ENCODE data around the gene PLXDC2. TPM values are rescaled to one million over a fixed set of nuclear protein-coding genes. Genes with fewer than 3 reads are reported as not detected.

PLXDC2 gene
- total and polyA plus RNA-seq, 2 experiments from 2014 or later, result 13.5 to 19.4 TPM

DNA sequence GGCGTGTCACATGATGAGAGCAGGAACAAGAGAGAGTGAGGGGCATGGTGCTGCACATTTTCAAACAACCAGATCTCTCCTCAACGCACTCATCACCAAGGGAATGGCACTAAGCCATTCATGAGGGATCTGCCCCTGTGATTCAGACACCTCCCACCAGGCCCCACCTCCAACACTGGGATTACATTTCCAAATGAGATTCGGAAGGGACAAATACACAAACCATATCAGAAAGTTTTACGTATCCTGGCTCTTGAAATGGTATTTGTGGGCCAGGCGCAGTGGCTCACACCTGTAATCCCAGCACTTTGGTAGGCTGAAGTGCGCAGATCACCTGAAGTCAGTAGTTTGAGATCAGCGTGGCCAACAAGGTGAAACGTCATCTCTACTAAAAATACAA lies 189.4 kb downstream of the PLXDC2 start:
- Histone ChIP-seq H3K4me3 (no peak overlapping the region), H4K20me1 (replicated peaks; ENCODE audit: insufficient read depth) (no peaks in the 10 kb centered on the region), H3K27me3 (ENCODE audit: insufficient read depth) (no peaks in the 10 kb centered on the region), H3K36me3 (ENCODE audit: insufficient read depth) (no peaks in the 10 kb centered on the region), H2AFZ (no peak overlapping the region), H3K27ac (ENCODE audit: low read depth) (no peak overlapping the region), H3K9me2 (ENCODE audit: insufficient read depth) (no peaks in the 10 kb centered on the region), H3K79me2 (replicated peaks; ENCODE audit: insufficient read depth) (peaks cover 47% of the 10 kb centered on the region), H3F3A (replicated peaks; ENCODE audit: low read depth) (no peaks in the 10 kb centered on the region), H3K4me1 (ENCODE audit: insufficient read depth) (peaks cover 28% of the 10 kb centered on the region), H3K4me2 (no peak overlapping the region)
- ATAC-seq (no peak), DNase-seq (ENCODE audit: low spot score) (no peak)
- peaks cover 5% of the 10 kb centered on the region for H3K27me3 Mint-ChIP-seq (ENCODE audit: insufficient read depth, low read depth, poor library complexity)
- H3K4me1 Mint-ChIP-seq, result peaks cover 50% of the 10 kb centered on the region
- H3K27ac Mint-ChIP-seq, result no peak overlapping the region
- H3K9me3 Mint-ChIP-seq, result no peaks in the 10 kb centered on the region
- TF ChIP-seq ZNF462 (CRISPR knock-in tag; IDR thresholded peaks at IDR 0.05) (no peak), ZNF114 (CRISPR knock-in tag; IDR thresholded peaks at IDR 0.05) (no peak), CTCF (conservative IDR thresholded peaks at IDR 0.05; ENCODE audit: low read depth in 2 of 2) (no peak), NANOG (IDR thresholded peaks at IDR 0.05; ENCODE audit: borderline replicate concordance) (no peak), CREB1 (CRISPR knock-in tag; IDR thresholded peaks at IDR 0.05; ENCODE audit: low read depth) (no peak), ZNF331 (CRISPR knock-in tag; IDR thresholded peaks at IDR 0.05; ENCODE audit: low read depth) (no peak), EZH2 (IDR thresholded peaks at IDR 0.05; ENCODE audit: low read depth, unreplicated experiment) (no peak), REST (IDR thresholded peaks at IDR 0.05; ENCODE audit: unreplicated experiment) (no peak), STAT1 (IDR thresholded peaks at IDR 0.05; ENCODE audit: unreplicated experiment) (no peak), POLR2AphosphoS5 (IDR thresholded peaks at IDR 0.05; ENCODE audit: low read depth) (no peak), JUNB (IDR thresholded peaks at IDR 0.05; ENCODE audit: unreplicated experiment) (no peak), EZH2phosphoT487 (IDR thresholded peaks at IDR 0.05; ENCODE audit: unreplicated experiment) (no peak)
- TF ChIP-seq, protein P1, sequence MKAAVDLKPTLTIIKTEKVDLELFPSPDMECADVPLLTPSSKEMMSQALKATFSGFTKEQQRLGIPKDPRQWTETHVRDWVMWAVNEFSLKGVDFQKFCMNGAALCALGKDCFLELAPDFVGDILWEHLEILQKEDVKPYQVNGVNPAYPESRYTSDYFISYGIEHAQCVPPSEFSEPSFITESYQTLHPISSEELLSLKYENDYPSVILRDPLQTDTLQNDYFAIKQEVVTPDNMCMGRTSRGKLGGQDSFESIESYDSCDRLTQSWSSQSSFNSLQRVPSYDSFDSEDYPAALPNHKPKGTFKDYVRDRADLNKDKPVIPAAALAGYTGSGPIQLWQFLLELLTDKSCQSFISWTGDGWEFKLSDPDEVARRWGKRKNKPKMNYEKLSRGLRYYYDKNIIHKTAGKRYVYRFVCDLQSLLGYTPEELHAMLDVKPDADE (IDR thresholded peaks at IDR 0.05), result no peak
- no peak overlapping the region for H3K4me3 Mint-ChIP-seq
- peaks cover 30% of the 10 kb centered on the region for H3K36me3 Mint-ChIP-seq (ENCODE audit: low read depth)
